ENCODE measurements around the gene ITIH3.

ITIH3 gene

DNA sequence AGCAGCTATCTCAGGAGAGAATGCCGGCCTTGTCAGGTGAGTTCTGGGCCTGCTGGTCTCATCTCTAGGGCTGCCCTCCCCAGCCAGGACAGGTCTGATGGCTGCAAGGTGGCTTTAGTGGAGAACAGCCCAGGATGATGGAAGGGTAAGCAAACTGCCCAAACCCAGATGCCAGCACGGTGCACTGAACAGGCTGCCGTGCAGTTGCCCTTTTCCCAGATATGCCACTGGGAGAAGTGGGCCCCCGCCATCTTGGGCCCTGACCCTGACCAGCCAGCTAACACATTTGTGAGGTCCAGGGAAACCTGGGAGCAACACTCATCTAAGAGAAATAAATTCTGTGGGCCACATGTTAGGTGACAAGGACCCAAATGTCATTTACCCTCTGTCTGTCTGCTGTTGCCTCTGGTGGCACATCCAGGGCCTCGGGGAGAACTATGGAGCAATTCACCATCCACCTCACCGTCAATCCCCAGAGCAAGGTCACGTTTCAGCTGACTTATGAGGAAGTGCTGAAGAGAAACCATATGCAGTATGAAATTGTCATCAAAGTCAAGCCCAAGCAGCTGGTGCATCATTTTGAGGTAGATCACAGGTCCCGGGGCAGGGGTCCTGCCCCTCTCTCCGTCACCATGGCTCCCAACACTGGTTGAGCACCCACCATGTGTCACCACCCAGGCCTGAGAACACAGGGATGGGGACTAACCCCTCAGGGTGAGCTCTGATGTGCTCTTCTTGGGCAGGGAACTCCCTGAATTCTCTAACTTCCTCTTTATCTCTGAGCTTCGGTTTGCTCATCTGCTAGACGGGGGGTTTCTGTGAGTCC, 15.4 kb upstream of the ITIH3 start:
- DNase-seq = no peak

DNA sequence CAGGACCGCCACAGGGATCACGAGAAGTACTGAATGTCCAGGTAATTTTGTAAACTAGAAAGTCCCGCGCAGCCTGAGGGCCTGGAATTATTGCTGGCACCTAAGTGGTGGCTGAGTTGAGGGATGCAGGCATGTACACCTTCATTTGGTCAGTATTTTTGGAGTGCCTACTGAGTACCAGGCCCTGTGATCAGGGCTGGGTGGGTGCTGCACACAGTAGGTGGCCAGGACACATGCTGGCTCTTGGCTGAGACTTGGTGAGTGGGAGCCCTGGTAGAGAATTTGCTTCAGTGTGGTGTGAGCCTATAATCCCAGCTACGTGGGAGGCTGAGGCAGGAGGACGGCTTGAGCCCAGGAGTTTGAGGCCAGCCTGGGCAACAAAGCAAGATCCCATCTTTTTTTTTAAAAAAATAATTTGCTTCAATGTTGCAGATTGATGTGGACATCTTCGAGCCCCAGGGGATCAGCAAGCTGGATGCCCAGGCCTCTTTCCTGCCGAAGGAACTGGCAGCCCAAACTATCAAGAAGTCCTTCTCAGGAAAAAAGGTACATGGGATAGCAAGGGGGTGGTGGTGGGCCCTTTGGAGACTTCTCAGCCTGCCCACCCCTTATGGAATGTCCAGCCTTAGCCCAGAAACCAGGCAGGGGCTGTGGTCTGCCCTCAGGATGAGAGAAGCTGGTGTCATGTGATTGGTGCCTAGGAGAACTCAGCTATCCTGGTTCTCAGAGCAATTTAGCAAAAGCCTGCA, 14.6 kb upstream of the ITIH3 start:
- no peak for DNase-seq

DNA sequence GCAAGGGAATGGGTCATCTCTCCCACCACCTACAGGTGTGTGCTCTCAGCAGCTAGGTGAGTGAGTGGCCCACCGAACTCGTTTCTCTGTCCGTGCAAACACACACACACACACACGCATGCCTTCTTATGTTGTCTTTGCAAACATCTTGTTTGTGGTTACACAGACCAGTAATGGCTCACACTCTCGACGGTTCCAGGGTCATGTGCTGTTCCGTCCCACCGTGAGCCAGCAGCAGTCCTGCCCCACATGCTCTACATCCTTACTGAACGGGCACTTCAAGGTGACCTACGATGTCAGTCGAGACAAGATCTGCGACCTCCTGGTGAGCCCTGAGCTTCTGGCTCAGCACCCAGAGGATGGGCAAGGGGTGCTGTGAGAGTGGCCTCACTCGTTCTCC, 12.9 kb upstream of the ITIH3 start:
- no peak for DNase-seq

GRCh38 chr3:52782412-52783210, 12.0 kb upstream of the ITIH3 start:
- DNase-seq = no peak

GRCh38 chr3:52783211-52783555, 11.4 kb upstream of the ITIH3 start:
- DNase-seq = no peak

DNA sequence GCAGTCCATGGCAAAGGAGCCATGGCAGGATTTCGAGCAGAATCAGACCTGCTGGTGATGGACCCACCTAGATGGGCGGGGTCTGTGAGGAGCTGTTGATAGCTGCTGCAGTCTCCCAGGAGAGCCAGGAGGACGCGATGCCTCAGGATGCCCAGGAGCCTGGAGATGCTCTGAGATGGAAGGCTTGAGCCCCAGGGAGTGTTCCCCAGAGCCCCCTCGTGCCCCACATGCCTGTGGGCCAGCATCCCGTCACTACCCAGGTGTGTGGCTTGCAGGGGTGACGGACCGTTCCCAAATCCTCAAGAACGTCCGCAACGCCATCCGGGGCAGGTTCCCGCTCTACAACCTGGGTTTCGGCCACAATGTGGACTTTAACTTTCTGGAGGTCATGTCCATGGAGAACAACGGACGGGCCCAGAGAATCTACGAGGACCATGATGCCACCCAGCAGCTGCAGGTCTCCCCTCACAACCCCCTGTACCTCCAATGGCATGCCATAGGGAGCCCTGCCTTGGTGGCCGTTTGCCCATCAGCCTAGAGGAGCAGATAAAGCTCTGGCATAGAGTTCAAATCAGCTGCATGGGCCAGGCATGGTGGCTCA, 10.5 kb upstream of the ITIH3 start:
- DNase-seq = no peak

DNA sequence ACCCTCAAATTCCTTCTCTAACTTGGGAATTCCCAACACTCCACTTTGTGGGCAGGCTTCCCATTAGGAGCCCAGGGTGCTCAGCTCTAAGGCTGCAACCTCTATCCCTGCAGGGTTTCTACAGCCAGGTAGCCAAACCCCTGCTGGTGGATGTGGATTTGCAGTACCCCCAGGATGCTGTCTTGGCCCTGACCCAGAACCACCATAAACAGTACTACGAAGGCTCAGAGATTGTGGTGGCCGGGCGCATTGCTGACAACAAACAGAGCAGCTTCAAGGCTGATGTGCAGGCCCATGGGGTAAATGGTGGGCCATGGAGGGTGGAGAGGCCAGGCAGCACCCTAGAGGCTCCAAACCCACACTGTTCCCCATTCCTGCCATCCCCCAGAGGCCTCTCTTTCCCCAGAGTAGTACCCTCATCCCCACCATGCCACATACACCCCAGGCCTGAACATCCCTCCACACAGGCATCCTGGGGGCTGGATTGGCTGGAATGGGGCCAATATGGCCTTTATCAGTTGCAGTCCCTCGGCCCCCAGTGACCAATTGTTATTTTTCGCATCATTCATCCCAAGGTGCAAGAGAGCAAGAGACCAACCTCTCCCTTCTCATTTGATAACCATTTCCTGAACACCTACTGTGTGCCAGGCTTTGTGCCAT, 9.5 kb upstream of the ITIH3 start:
- no peak for DNase-seq

DNA sequence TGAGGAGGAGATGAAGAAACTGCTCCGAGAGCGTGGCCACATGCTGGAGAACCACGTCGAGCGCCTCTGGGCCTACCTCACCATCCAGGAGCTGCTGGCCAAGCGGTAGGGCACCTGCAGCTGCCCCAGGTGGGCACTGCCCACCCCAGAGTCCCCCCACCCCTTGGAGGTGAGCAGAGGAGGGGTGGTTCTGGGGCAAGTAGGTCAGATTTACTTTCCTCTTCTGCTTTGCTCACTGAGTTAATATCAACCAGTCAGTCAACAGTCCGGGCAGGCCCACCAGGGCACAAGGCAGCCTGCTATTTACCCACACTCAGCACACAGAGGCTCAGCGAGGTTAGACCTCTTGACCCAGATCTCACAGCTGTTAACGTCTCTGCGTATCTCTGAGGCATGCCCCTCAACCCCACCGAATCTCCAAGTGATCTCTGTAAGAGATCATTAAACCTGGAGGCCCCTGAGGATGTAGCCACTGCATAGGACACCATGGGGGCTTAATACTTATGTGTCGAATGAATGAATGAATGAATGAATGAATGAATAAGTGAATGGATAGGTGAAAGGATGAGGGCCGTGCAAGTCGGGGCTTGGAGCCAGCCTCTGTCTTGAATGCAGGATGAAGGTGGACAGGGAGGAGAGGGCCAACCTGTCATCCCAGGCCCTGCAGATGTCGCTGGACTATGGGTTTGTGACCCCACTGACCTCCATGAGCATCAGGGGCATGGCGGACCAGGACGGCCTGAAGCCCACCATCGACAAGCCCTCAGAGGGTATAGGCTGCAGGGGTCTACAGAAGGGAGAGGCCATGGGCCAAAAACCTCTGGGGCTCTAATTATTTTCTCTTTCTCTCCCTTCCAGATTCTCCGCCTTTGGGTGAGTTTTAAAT, 8.0 kb upstream of the ITIH3 start:
- no peak for DNase-seq

- no peak for DNase-seq
These were observed 7.3 kb upstream of the ITIH3 start for GRCh38 chr3:52787246-52787645.

DNA sequence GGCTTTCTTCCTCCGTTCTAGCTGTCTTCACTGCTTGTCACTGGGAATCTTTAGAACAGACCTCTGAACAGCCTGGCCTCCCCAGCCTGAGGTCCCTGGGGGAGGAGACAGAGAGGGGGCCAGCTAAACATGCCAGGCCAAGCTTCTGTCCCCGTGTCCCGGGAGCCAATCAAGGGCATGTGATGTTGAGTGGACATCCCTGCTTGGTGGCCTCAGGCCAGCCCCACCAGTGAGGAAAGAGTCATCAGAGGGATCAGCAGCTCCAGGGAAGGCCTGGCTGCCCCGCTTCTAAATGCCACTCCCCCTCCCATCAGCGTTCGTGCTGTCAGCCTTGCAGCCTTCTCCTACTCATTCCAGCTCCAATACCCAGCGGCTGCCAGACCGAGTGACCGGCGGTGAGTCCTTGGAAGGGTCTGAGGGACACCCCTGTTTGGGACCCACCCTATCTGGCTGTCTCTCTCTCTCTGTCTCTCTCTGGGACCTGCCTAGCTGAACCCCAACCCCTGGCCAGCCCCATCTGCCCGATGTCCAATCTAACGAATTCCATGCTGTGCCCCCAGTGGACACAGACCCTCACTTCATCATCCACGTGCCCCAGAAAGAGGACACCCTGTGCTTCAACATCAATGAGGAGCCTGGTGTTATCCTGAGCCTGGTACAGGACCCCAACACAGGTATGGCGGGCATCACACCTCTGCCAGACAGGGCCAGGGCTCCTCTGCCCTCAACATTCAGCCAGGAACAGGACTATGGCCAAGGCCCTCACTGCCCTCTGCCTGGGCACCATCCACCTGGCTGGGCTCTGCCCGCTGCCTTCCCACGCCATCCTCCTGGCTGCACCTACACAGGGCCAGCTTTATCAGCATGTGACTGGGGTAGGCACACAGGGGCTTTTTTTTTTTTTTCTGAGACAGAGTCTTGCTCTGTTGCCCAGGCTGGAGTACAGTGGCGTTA, 6.6 kb upstream of the ITIH3 start:
- DNase-seq = no peak

GRCh38 chr3:52788890-52789745, 5.5 kb upstream of the ITIH3 start:
- DNase-seq = no peak

DNA sequence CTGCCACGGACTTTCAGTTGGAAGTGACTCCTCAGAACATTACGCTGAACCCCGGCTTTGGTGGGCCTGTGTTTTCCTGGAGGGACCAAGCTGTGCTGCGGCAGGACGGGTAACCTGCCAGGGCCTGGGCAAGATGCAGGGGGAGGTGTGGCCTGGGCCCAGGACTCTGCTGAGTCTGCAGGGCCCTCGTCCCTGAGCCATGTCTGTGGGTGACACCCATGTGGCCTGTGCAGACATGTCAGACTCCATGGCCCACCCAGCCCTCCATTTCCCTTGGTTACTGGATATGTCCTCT, 4.9 kb upstream of the ITIH3 start:
- no peak for DNase-seq

DNA sequence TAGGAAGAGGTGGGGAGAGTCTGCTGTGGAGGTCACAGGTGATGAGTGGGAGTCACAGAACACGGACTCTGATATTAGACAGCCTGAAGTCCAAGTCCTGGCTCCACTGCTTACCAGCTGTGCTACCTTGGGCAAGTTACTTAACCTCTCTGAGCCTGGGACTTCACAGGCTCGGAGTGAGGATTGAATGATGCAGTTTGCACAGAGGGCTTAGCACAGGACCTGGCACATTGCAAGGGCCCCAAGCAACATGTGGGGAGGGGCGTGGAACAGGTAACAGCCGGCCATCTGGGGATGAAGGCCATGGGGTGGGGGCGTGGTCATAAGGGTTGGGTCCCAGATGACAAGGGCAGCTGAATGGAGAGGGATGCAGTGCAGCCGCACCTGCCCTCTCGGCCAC, 4.3 kb upstream of the ITIH3 start:
- no peak for DNase-seq

- DNase-seq = no peak
These were observed 3.9 kb upstream of the ITIH3 start for GRCh38 chr3:52790741-52791140.

DNA sequence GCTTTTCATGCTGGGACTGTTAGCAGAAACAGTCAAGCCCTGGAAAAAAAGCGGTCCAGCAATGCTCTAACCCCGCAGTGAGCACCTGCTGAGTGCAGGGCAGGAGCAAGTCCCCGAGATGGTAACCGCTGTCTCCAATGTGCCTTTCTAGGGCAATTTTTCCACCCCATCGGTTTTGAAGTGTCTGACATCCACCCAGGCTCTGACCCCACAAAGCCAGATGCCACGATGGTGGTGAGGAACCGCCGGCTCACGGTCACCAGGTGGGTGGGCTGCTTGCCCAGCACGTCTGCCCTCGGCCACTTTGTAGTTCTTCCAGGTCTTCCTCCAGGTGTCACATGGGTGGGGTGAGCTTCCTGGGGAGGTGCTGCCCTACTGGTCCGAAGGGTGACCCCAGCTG, 3.2 kb upstream of the ITIH3 start:
- no peak for DNase-seq

GRCh38 chr3:52791928-52792327, 2.7 kb upstream of the ITIH3 start:
- DNase-seq = no peak

GRCh38 chr3:52792413-52792812, 2.2 kb upstream of the ITIH3 start:
- no peak for DNase-seq

GRCh38 chr3:52792961-52793695, 1.5 kb upstream of the ITIH3 start:
- no peak for DNase-seq

Data from midbrain (tissue), 1 donor.